B cell (primary cell): ENCODE data around the gene MIAT. TPM values are rescaled to one million over a fixed set of nuclear protein-coding genes. Genes with fewer than 3 reads are reported as not detected.

Source experiments
- ATAC-seq: fragments of 200-7000 bp; cut with Tn5 transposase; one replicate; pipeline ENCODE4 v1.10.0; 2021; ENCODE audit warnings: low read depth, mild to moderate bottlenecking, moderate number of reproducible peaks, moderate library complexity
- CTCF ChIA-PET: fragments of 350-600 bp; sonication (Branson Sonifier 250); formaldehyde crosslinking; loops from one replicate; lab custom pipeline; 2021; ENCODE audit warnings: antibody characterized with exemption, inconsistent platforms; lab: Charles Lee
- POLR2A ChIA-PET: fragments of 350-600 bp; sonication (Branson Sonifier 250); formaldehyde crosslinking; loops from one replicate; lab custom pipeline; 2021; ENCODE audit warnings: antibody characterized with exemption; lab: Charles Lee
- DNase-seq: peaks from one replicate; pipeline ENCODE4 v3.0.0; 2013
- H2AFZ ChIP-seq: 2 replicates; pipeline ENCODE4 v1.6.1; 2012; ENCODE audit warnings: mild to moderate bottlenecking, low read depth, low read length; ENCODE audit not compliant: insufficient read depth, poor library complexity, severe bottlenecking
- H3K27ac ChIP-seq, 2 donors: 1 replicate in 1 of 2; 2 replicates in 1 of 2; pipeline ENCODE4 v1.5.1; 2012 to 2013; ENCODE audit warnings: low read length in 2 of 2, mild to moderate bottlenecking in 2 of 2, moderate library complexity in 1 of 2
- H3K27me3 ChIP-seq, 4 experiments: fragments of 200-600 bp in 1 of 4; sonication (generic) in 1 of 4; replicated peaks in 1 of 4; 1 replicate in 2 of 4; 2 replicates in 2 of 4; pipeline versions ENCODE4 v1.6.1 to v1.7.0; 2013 to 2016; ENCODE audit warnings: low read length in 3 of 4, mild to moderate bottlenecking in 2 of 4, mixed read lengths in 1 of 4, moderate library complexity in 1 of 4; ENCODE audit not compliant: insufficient read depth in 4 of 4, control insufficient read depth in 3 of 4; ENCODE audit errors: control extremely low read depth in 1 of 4
- H3K36me3 ChIP-seq, 2 experiments: replicated peaks in 1 of 2; 1 replicate in 1 of 2; 2 replicates in 1 of 2; pipeline versions ENCODE4 v1.6.1 to v1.7.1; 2013; ENCODE audit warnings: low read length in 1 of 2; ENCODE audit not compliant: insufficient read depth in 2 of 2, control insufficient read depth in 1 of 2; ENCODE audit errors: control extremely low read depth in 1 of 2, extremely low read depth in 1 of 2
- H3K4me1 ChIP-seq, 2 donors: fragments of 200-600 bp in 1 of 2; sonication (generic) in 1 of 2; 1 replicate in 1 of 2; 2 replicates in 1 of 2; pipeline versions ENCODE4 v1.5.1 to v1.6.1; 2013 to 2017; ENCODE audit warnings: low read length in 2 of 2; ENCODE audit not compliant: control insufficient read depth in 2 of 2, insufficient read depth in 2 of 2
- H3K4me2 ChIP-seq: replicated peaks from 2 replicates; pipeline ENCODE3; 2012; ENCODE audit warnings: mild to moderate bottlenecking, low read depth, low read length; ENCODE audit not compliant: poor library complexity, severe bottlenecking
- H3K4me3 ChIP-seq, 5 experiments: fragments of 200-600 bp in 1 of 5; sonication (generic) in 1 of 5; 1 replicate in 3 of 5; 2 replicates in 2 of 5; pipeline versions ENCODE4 v1.5.1 to v1.7.0; 2011 to 2016; ENCODE audit warnings: low read length in 4 of 5, mild to moderate bottlenecking in 4 of 5, low read depth in 2 of 5, control low read depth in 1 of 5, moderate library complexity in 1 of 5; ENCODE audit not compliant: insufficient read depth in 1 of 5; ENCODE audit errors: control extremely low read depth in 1 of 5, extremely low read depth in 1 of 5
- H3K79me2 ChIP-seq: fragments of 200-600 bp; sonication (generic); one replicate; pipeline ENCODE4 v1.6.0; 2016; ENCODE audit warnings: low read length; ENCODE audit not compliant: control insufficient read depth, insufficient read depth
- H3K9ac ChIP-seq: fragments of 200-600 bp; sonication (generic); 2 replicates; pipeline ENCODE4 v1.6.1; 2017; ENCODE audit warnings: mild to moderate bottlenecking, low read length, moderate library complexity
- H3K9me3 ChIP-seq, 3 donors: one replicate each; pipeline versions ENCODE4 v1.6.1 to v1.7.1; 2013; ENCODE audit warnings: low read length in 2 of 3; ENCODE audit not compliant: control insufficient read depth in 2 of 3, insufficient read depth in 1 of 3; ENCODE audit errors: control extremely low read depth in 1 of 3
- H4K20me1 ChIP-seq: 2 replicates; pipeline ENCODE4 v1.6.0; 2012; ENCODE audit warnings: mild to moderate bottlenecking, low read length; ENCODE audit not compliant: insufficient read depth, control insufficient read depth, poor library complexity, severe bottlenecking
- H3K27ac Mint-ChIP-seq: one replicate; pipeline ENCODE4 v1.8.0; 2021; ENCODE audit warnings: mixed read lengths
- H3K27me3 Mint-ChIP-seq: one replicate; pipeline ENCODE4 v1.8.0; 2021; ENCODE audit warnings: mixed read lengths
- H3K4me1 Mint-ChIP-seq: one replicate; pipeline ENCODE4 v1.8.0; 2021; ENCODE audit warnings: mixed read lengths
- H3K4me3 Mint-ChIP-seq: one replicate; pipeline ENCODE4 v1.8.0; 2021; ENCODE audit warnings: mixed read lengths
- H3K9me3 Mint-ChIP-seq: one replicate; pipeline ENCODE4 v1.8.0; 2022; ENCODE audit warnings: mixed read lengths; ENCODE audit not compliant: insufficient read depth
- CTCF ChIP-seq: fragments of 200-600 bp; IDR thresholded peaks from one replicate; pipeline ENCODE4 v1.8.0; 2022; ENCODE audit warnings: antibody characterized with exemption, mild to moderate bottlenecking
- EZH2 ChIP-seq: IDR thresholded peaks from 2 replicates; pipeline ENCODE4 v1.6.1; 2012; ENCODE audit warnings: borderline replicate concordance, low read depth, mild to moderate bottlenecking, moderate library complexity, low read length; ENCODE audit not compliant: insufficient read depth, poor library complexity, severe bottlenecking
- WGBS: methylation state at CpG from one replicate; pipeline ENCODE4 v1.1.5; 2013; ENCODE audit warnings: missing lambda C conversion rate; ENCODE audit not compliant: insufficient coverage; 5-methylcytosine and 5-hydroxymethylcytosine counted together
- intact Hi-C: fragments of 100-400 bp; cut with micrococcal nuclease; formaldehyde crosslinking; loops from one replicate; pipeline ENCODE4 v1.10.0; 2022
- polyA plus RNA-seq: library from polyadenylated mRNA; depleted of rRNA; stranded (reverse); fragments of >200 nt; gene quantifications from 2 replicates; pipeline ENCODE4 v1.2.3, GENCODE V29; 2012
- total RNA-seq, 2 donors: library from RNA; stranded (reverse); fragments of 120-200 nt in 1 of 2; gene quantifications; 1 replicate in 1 of 2; 2 replicates in 1 of 2; pipeline versions ENCODE4 v1.2.3 to v1.2.4, GENCODE V29; 2013 to 2022

Gene MIAT
- total and polyA plus RNA-seq, 2 donors (not counting 1 experiment from before 2014, with no cell fraction given): 14.8 to 18.4 TPM

DNA sequence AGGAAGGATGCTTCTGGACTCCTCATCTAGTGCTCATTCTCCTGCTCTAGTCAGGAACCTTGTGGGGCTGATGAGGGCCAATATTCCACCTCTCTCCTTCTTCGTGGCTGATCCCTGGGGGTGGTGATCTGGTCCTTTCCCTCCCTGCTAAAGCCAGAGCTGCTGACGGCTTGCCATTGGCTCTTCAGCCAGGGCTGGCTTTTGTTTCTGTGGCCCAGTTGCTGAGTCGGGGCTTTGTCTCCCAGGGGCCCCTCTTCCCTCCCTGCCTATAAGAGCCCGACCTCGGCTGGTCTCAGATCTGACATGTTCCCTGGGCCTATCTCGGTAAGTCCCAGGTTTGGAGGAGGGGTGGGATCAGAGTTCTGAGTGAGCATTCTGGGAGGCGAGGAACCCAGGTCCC is 35.7 kb upstream of the MIAT start, which contains the start of gene CRYBA4:
TSS of gene CRYBA4 (plus strand) at position 301 of the 400 bp plus-strand sequence. CDS start 634 bp downstream, outside the sequence.
- POLR2A ChIA-PET: no interaction called here
- H3K4me3 Mint-ChIP-seq: no peak within 1 kb of the TSS

DNA sequence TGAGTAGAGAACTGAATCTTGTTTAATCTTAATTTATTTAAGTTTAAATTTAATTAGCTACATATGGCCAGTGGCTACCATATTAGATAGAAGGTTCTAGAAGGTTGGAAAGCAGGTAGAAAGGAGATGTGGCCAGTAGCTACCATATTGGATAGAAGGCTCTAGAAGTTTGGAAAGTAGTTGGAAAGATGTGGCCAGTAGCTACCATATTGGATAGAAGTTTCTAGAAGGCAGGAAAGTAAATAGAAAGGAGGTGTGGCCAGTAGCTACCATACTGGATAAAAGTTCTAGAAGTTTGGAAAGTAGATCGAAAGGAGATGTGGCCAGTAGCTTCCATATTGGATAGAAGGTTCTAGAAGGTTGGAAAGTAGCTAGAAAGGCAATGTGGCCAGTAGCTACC is 33.4 kb upstream of the MIAT start:
- no peaks in the 10 kb centered on the region for H3K9me3 Mint-ChIP-seq
- Histone ChIP-seq H3K4me1 (no peaks in the 10 kb centered on the region), H2AFZ (no peak overlapping the region), H3K27me3 (peaks cover 0 to 4% (median 0%) of the 10 kb centered on the region in 4 experiments), H4K20me1 (no peaks in the 10 kb centered on the region), H3K9ac (no peak overlapping the region), H3K27ac (no peak overlapping the region), H3K36me3 (no peaks in the 10 kb centered on the region), H3K79me2 (no peaks in the 10 kb centered on the region), H3K9me3 (no peaks in the 10 kb centered on the region), H3K4me2 (no peak overlapping the region), H3K4me3 (no peak overlapping the region)
- ChIA-PET CTCF (no interaction called here), POLR2A (no interaction called here)
- WGBS: 92% methylated on average over 1 of the region's 1 CpG
- H3K4me1 Mint-ChIP-seq: no peaks in the 10 kb centered on the region
- no peak overlapping the region for H3K27ac Mint-ChIP-seq
- no peaks in the 10 kb centered on the region for H3K27me3 Mint-ChIP-seq
- intact Hi-C loops: no loop called here
- no peak for ATAC-seq
- TF ChIP-seq CTCF (no peak), EZH2 (no peak)
- DNase-seq: no peak
- no peak overlapping the region for H3K4me3 Mint-ChIP-seq

More for the DNA sequence above, 35.7 kb upstream of the MIAT start, which contains the start of gene CRYBA4:
- no peak within 1 kb of the TSS for H2AFZ ChIP-seq
- no peaks in the 10 kb centered on the region for H3K9me3 ChIP-seq
- intact Hi-C loops: no loop called here
- H3K4me1 Mint-ChIP-seq: peaks cover 7% of the 10 kb centered on the region
- CTCF ChIA-PET: no interaction called here
- H3K79me2 ChIP-seq: no peaks in the 10 kb centered on the region
- no peak for TF ChIP-seq CTCF
- TF ChIP-seq EZH2: no peak
- no peaks in the 10 kb centered on the region for H3K36me3 ChIP-seq
- H3K9ac ChIP-seq: no peak within 1 kb of the TSS
- H3K27me3 ChIP-seq: peaks cover 0 to 4% (median 0%) of the 10 kb centered on the region in 4 experiments
- no peak within 1 kb of the TSS for H3K4me2 ChIP-seq
- WGBS: 80% methylated on average over 1 of the region's 7 CpGs
- H3K27ac Mint-ChIP-seq: no peak within 1 kb of the TSS
- no peaks in the 10 kb centered on the region for H3K9me3 Mint-ChIP-seq
- no peak within 1 kb of the TSS for H3K4me3 ChIP-seq
- peaks cover 7 to 12% of the 10 kb centered on the region in 2 donors for H3K4me1 ChIP-seq
- no peaks in the 10 kb centered on the region for H3K27me3 Mint-ChIP-seq
- ATAC-seq (no peak), DNase-seq (no peak)
- no peak within 1 kb of the TSS for H3K27ac ChIP-seq
- H4K20me1 ChIP-seq: no peaks in the 10 kb centered on the region
